ENCODE results near the gene CACNB4.
"Not testable (repeated sequence)": the region's sequence is repeated elsewhere in the genome, so short reads cannot be mapped to it uniquely, and the experiment has no call there.

CACNB4 gene

DNA sequence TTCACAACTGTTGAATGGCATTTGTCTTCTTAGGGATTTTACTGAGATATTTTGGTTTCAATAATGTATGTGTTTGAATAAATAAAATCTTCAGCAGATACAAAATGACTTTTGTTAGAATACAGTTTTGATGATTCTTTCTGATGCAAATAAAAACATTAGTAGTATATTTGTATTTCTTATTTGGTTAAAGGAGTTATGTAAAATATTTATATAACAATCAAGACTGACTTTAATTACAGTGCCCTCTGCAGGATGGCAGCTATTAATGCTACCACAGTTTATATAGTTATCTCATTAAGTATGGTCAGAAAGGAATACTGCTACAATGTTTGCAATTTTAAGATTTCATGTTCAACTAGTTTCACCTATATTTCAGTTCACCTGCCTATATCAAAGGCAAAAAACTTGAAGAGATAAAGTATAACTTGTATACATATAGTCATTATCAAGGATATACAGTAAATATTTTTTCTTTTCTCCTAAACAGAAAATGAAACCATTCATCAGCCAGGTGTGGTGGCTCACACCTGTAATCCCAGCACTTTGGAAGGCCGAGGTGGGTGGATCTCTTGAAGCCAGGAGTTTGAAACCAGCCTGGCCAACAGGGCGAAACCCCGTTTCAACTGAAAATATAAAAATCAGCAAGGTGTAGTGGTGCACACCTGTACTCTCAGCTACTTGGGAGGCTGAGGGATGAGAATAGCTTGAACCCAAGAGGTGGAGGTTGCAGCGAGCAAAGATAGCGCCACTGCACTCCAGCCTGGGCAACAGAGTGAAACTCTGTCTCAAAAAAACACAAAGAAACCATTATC, 290.4 kb downstream of the CACNB4 start:
- no peak for DNase-seq

DNA sequence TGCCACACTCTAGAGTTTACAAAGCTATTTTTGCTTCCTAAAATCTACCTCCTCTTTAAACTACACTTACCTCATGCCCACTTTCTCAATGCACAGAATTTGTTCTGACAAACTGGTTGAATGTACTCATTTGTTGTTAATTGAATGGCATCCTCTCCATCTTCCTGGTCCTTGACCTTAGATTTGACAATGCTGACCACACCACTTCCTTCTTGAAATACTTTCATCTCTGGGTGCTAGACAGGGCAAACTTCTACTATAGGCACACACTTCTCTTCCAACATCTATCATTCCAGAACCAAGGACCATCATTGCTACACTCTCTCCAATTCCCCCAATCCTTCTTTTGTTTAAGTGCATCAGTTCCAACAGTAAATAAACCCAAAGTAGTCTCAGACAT, 292.9 kb downstream of the CACNB4 start:
- no peak for DNase-seq

DNA sequence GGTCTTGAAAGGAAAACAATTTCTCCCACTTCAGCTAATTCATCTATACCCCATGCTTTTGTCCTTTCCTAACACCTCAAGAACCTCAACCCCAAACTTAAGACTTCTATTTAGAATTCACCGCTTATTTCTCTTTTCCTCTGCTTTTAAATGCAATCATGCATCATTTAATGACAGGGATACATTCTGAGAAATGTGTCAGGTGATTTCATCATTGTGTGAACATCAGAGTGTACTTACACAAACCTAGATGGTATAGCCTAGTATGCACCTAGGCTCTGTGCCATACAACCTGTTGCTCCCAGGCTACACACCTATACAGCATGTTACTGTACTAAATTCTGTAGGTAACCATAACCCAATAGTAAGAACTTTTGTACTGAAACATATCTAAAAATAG, 293.5 kb downstream of the CACNB4 start:
- no peak for DNase-seq

DNA sequence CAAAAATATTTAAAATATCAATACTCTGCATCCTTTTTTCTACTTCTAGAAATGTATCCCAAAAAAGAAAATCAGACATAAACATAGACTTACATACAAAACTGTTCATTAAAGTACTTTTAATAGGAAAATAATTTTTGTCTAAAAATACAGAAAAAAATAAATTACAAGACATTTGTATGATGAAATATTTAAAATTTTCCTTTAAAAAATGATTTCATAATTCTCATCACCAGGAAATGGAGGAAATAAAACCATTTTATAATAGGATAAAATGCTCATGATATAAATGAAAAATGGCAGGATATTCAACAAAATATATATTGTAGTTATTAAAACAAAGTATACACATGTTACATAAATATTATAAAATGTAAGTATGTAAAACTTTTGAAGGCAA, 295.0 kb downstream of the CACNB4 start:
- no peak for DNase-seq

DNA sequence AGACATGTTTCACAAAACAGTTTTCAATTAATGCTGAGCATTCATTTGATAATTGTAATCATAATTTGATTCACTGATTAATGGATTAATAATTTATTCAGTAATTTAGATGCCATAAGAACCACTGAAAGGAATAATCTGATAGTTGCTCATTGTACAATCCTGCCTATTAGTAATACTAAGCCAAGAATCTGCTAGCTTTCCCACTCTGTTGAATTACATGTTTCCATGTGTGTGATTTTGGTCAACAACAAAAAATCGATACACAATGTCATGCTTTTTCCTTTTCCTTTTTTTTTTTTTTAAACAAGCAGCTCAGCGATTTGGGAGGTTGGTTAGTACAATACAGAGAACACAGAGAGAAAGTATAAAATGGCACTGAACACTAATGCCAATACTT, 296.5 kb downstream of the CACNB4 start:
- DNase-seq = no peak

DNA sequence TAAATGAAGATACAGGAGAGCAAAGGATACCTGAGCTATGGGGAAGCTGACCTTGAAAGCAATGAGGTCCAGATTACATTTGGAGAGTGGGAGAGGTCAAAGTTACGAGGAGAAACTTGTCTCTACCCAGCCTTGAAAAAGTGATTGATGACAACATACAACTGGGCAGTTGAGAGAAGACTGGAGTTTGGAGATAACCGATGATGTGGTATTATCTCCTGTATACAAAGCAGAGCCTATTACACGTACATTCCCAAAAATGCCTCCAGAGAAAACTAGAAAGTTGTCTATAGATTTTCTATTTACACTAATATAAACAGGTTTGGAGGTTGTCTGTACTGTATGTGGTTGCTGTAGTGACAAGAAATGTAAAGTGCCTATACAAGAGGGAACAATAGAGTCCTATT, 299.0 kb downstream of the CACNB4 start:
- no peak for DNase-seq

DNA sequence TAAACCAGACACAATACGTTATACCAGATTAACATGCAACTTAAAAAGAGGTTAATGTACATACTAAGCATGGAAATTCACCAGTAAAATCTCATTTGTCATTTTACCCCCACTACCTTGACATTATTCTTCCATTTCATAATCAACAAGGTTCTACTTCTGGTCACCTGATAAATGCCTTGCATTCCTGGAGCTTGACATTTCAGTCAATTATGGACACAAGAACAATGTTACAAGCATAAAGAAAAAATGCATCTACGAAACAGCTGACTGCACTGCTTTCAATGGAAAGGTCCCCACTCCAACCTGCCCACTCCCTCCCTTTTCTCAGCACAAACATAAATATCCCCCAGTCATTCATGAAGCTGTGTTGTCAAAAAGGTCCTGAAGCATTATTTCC, 302.1 kb downstream of the CACNB4 start:
- DNase-seq = no peak

DNA sequence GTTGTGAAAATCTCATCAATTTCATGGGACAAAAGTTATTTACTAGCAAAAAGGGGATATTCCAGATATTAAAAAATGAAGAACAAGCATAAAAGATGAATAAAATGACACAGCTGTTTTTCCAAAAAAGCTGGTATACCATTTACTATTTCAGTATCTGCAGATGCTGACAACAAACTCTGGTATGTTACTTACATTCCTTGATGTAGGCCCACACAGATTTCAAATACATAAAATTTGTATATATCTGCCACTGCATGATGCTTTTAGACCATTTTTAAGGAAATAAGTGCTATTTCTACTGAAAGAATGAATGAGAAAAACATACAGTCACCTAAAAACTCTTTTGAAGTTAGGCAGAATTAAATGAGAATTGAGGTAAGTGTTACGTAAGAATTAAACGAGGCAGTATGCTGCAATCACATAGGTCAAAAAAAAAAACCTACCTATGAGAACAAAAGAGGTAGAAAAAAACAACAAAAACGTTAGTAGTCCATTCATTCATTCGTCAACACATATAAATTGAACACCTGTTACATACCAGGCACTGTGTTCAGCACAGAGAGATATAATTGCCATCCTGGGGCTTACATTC, 303.1 kb downstream of the CACNB4 start:
- no peak for DNase-seq

DNA sequence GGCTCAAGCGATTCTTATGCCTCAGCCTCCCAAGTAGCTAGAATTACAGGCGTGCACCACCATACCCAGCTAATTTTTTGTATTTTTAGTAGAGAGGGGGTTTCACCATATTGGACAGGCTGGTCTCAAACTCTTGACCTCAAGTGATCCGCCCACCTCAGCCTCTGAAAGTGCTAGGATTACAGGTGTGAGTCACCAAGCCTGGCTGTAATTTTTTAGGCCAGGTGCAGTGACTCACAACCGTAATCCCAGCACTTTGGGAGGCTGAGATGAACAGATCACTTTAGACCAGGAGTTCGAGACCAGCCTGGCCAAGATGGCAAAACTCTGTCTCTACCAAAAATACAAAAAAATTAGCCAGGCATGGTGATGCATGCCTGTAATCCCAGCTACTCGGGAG, 304.4 kb downstream of the CACNB4 start:
- not testable (repeated sequence) for DNase-seq

DNA sequence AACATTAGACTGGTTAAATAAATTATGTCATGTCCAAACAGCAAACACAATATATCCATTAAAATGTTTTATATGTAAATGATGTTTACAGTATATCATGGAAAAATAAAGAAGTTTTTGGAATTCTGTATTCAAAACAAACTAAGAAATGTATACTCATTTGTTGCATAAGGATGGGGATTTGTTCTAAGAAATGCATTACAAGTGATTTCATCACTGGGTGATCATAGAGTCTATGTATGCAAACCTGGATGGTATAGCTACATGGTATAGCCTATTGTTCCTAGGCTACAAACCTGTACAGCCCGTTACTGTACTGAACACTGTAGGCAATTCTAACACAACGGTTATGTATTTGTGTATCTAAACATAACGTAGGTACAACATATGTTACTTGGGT, 305.7 kb downstream of the CACNB4 start:
- DNase-seq = no peak

DNA sequence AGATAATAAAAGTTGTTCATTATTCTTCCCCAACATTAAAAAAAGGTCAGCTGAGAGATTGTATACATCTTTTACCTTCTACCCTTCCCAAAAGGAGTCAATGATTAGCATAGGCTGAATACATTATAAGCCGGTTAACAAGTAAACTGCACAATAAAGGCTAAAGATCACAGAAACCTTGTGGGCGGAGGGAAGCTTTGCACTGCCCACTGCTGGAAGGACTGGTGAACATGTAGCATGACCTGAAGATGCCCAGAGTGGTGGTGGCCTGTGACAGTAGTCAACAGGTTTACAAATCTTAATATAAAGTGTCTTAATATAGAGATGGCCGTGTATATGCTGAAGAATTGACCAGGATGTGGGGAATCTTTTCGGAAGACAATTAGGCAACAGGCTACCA, 306.3 kb downstream of the CACNB4 start:
- no peak for DNase-seq

DNA sequence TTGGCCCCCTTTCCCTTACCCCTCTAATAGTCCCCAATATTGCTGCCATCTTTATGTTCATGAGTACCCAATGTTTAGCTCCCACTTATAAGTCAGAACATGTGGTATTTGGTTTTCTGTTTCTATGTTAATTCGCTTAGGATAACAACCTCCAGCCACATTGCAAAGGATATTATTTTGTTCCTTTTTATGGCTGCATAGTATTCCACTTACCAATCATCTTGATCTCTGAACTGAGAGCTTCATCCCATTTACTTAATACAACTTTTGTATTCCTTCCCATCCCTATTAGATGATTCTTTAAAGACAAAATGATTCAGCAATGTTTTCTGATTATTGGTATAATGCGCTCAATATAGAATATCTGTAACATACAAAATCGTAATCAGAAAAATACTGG, 307.3 kb downstream of the CACNB4 start:
- no peak for DNase-seq

DNA sequence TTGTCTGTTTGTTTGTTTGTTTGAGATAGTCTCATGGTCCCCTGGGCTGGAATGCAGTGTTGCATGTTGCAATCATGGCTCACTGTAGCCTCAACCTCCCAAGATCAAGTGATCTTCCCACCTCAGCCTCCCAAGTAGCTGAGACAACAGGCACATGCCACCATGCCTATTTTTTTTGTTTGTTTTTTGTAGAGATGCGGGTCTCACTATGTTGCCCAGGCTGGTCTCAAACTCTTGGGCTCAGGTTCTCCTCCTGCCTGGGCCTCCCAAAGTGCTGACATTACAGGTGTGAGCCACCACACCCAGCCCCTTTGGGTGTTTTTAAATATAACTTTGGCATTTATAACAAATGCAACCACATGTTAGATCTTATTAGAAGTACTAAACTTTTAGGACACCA, 308.2 kb downstream of the CACNB4 start:
- DNase-seq = no peak

DNA sequence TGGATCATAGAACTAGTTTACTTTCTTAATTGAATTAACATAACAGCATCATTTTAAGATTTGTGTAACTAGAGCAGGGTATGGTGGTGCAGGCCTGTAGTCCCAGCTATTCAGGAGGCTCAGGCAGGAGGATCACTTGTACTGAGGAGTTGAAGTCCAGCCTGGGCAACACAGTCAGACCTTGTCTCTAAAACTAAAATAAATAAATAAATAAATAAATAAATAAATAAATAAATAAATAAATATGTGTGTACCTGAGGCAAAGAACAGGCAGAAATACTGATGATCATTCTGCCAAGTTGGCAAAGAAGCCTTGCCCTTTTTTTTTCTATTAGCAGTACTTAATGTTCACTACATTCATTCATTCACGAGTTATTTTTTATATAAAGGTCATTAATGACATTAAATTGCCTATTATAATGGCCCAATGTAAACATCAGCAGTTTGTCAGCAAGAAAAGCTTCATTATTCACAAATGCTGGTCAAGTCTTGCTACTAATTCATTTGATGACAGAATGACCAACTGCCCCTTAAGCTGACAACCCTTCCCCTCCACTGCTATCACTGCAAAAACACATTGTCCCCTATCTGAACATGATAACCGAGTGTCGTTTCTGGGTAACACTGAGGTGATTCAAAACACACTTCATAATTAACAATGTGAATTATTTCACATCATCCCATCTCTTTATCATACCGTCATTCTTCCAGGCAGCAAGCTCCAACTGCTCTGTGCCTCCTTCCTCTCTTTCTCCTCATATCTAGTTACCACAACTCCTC, 309.6 kb downstream of the CACNB4 start:
- no peak for DNase-seq

DNA sequence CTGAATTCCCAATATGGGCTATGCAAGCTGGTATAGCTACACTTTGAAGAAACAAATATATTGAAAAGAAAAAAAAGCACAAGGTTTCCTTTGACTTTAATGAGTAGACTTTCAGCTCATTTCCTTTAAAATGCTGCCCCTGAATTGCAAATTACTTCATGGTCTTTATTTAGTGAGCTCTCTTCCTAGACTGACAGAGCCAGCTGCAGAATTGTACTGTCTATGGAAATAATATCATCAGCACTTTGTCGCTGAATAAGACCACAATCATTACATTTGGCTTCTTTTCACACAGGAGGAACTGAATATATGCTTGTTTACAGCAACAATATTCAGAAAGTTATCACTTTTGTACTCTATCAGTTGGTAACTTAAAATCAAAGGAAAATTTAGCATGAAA, 312.4 kb downstream of the CACNB4 start:
- DNase-seq = no peak

DNA sequence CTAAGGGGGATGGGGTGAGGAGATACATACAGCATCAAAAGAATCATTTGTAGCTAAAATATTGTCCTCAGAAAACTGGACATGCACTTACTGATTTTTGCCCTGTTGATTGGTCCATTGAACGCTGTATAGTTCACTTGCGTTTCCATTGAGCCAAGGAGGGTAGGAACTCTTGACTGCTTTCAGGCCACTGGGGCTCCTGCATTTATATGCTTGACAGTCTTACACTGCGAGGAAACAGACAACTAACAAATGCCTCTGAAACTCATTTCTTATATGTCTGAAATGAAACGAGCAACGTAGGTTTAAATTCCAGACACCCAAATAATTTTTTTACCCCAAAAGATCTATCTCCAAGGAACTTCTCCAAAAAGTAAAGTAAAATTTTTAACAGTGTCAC, 312.8 kb downstream of the CACNB4 start:
- no peak for DNase-seq

DNA sequence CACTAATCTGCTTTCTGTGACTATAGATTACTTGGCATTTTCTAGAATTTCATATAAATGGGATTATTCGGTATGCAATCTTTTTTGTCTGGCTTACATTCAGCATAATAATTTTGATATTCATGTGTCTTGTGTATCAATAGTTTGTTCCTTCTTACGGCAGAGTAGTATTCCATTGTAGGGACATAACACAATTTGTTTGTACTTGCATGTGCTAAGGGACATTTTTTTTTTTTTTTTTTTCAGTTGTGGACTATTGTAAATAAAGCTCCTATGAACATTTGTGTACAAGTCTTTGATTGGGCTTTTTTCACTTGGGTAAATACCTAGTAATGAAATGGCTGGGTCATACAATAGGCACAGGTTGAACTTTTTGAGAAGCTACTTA, 315.7 kb downstream of the CACNB4 start:
- DNase-seq = no peak
